ENCODE results near the gene FBXW10B. TPM values are rescaled to one million over a fixed set of nuclear protein-coding genes. Genes with fewer than 3 reads are reported as not detected.
"Not testable (repeated sequence)": the region's sequence is repeated elsewhere in the genome, so short reads cannot be mapped to it uniquely, and the experiment has no call there.

Gene FBXW10B
- total RNA-seq, 1 donor from 2014 or later, result 0.74 TPM

DNA sequence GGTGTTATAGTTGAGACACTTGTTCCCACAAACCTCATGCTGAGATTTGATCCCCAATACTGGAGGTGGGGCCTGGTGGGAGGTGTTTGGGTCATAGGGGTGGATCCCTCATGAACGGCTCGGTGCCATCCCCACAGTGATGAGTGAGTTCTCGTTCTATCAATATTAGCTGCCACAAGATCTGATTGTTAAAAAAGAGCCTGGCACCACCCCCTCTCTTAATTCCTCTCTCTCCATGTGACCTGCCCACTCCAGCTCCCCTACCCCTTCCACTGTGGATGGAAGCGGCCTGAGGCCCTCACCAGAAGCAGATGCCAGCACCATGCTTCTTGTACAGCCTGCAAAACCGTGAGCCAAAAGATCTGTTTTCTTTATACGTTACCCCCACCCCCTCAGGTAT lies 33.5 kb upstream of the FBXW10B start:
- intact Hi-C loops (cut with DNase I), result no loop called here
- TF ChIP-seq, protein P1, sequence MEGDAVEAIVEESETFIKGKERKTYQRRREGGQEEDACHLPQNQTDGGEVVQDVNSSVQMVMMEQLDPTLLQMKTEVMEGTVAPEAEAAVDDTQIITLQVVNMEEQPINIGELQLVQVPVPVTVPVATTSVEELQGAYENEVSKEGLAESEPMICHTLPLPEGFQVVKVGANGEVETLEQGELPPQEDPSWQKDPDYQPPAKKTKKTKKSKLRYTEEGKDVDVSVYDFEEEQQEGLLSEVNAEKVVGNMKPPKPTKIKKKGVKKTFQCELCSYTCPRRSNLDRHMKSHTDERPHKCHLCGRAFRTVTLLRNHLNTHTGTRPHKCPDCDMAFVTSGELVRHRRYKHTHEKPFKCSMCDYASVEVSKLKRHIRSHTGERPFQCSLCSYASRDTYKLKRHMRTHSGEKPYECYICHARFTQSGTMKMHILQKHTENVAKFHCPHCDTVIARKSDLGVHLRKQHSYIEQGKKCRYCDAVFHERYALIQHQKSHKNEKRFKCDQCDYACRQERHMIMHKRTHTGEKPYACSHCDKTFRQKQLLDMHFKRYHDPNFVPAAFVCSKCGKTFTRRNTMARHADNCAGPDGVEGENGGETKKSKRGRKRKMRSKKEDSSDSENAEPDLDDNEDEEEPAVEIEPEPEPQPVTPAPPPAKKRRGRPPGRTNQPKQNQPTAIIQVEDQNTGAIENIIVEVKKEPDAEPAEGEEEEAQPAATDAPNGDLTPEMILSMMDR (IDR thresholded peaks at IDR 0.05), result no peak
- Histone ChIP-seq H3K36me3 (no peaks in the 10 kb centered on the region), H3K9me3 (no peaks in the 10 kb centered on the region), H3K27me3 (ENCODE audit: low read depth) (no peaks in the 10 kb centered on the region), H3K27ac (no peak overlapping the region), H3K4me1 (peaks cover 35% of the 10 kb centered on the region), H3K4me3 (no peak overlapping the region)
- ATAC-seq, result no peak
- DNase-seq, result no peak

DNA sequence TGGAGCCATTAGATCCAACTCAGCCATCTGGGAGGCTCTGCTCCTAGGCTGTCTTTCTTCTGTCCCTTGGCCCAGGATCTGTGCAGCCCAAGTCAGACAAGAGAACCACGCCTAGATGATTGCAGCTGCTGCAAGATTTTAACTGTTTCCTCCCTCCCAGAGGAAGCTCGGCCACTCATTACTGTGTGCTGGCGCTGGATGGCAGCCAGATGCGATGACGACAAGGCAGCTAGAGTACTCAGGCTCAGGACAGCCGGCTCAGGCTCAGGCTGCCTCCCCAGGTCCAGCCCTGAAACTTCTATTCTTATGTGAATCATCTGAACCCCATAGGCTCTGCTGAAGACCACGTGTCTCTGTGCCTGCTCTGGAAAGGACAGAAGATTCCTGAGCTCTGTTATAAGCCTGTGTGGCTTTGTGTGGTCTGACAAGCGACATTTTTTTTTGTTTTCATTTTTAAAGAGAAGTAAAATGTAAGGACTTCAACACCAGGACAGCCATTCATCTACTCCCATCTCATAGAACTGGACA lies 32.1 kb upstream of the FBXW10B start:
- Histone ChIP-seq H3K9me3 (no peaks in the 10 kb centered on the region), H3K36me3 (no peaks in the 10 kb centered on the region), H3K27ac (peak overlapping the region; percentile 77), H3K4me3 (peak overlapping the region; percentile 53), H3K4me1 (peaks cover 35% of the 10 kb centered on the region), H3K27me3 (ENCODE audit: low read depth) (no peaks in the 10 kb centered on the region)
- ATAC-seq (peak; percentile 94 to 96), DNase-seq (peak; percentile 95)
- TF ChIP-seq, protein P1 (IDR thresholded peaks at IDR 0.05), result no peak
- intact Hi-C loops (cut with DNase I), result no loop called here

DNA sequence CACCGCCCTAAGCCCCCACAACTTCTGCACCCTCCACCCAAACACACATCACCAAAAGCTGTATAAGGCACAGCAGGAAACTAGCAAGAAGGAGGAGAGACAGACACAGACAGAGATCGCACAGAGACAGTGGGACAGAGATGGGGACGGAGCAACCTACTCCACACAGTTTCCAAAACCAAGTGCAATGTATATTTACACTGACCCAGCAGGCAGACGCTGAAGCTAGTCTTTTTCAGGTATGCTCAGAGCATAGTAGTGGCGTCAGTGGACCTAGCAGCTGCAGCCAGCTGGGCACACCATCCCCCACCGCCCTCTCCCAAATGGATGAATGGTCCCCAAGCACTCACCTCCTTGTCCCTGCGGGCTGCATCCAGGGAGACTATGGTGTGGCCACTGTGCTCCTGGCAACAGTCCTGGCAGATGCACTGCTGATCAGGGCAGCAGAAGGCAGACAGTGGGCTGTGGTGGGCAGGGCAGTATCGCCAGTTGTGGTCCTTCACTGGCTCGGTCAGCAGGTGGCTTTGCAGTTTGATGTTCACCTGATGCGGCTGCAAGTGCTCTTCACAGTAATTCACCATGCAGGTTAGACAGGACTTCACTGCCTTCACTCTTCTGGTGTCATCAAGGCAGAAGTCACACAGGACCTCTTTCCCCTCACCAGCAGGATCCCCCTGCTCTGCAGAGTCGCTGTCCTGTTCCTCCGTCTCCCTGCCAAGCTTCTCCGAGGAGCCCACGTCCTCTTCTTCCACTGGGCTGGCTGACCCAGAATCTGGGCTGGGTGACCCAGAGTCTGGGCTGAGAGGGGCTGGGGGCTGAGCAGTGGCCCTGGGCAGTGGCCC lies 31.5 kb upstream of the FBXW10B start:
- H3K9me3 ChIP-seq, result no peaks in the 10 kb centered on the region
- TF ChIP-seq, protein P1 (IDR thresholded peaks at IDR 0.05), result no peak
- intact Hi-C loops (cut with DNase I), result no loop called here
- ATAC-seq, result peak; percentile 4 to 16
- H3K4me3 ChIP-seq, result peak overlapping the region; percentile 53
- no peaks in the 10 kb centered on the region for H3K36me3 ChIP-seq
- peaks cover 35% of the 10 kb centered on the region for H3K4me1 ChIP-seq
- no peak for DNase-seq
- H3K27ac ChIP-seq, result peak overlapping the region; percentile 77
- no peaks in the 10 kb centered on the region for H3K27me3 ChIP-seq (ENCODE audit: low read depth)

DNA sequence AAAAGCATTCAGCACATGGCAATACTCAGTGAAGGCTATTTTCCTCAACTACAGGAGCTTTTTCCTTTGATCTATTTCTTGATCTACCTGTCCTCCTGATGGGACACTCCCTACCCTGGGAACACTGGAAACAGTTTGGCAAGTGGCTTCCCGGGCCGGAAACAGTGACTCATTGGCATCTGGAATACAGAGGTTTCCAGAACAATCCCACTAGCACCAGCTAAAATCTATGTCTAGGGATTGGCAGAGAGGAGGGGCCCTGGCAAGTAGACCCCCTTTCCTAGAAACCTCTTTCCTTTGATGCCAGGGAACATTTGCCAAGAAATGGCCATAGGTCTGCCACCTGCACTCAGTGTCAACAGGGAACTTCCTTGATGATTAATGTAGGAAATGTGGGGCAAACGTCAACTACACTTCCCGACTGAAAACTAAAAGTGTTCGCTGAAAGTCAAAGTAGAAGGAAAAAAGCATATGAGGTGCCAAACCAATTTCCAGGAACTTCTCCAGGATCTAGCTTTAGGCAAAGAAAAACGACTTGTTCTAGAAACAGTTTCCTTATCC lies 30.4 kb upstream of the FBXW10B start:
- TF ChIP-seq, protein P1 (IDR thresholded peaks at IDR 0.05), result no peak
- ATAC-seq (peak in 1 of 2 donors; percentile 42), DNase-seq (no peak)
- Histone ChIP-seq H3K4me1 (peaks cover 43% of the 10 kb centered on the region), H3K27ac (peak overlapping the region; percentile 77), H3K4me3 (peak overlapping the region; percentile 53), H3K36me3 (no peaks in the 10 kb centered on the region), H3K27me3 (ENCODE audit: low read depth) (no peaks in the 10 kb centered on the region), H3K9me3 (no peaks in the 10 kb centered on the region)
- intact Hi-C loops (cut with DNase I), result no loop called here

DNA sequence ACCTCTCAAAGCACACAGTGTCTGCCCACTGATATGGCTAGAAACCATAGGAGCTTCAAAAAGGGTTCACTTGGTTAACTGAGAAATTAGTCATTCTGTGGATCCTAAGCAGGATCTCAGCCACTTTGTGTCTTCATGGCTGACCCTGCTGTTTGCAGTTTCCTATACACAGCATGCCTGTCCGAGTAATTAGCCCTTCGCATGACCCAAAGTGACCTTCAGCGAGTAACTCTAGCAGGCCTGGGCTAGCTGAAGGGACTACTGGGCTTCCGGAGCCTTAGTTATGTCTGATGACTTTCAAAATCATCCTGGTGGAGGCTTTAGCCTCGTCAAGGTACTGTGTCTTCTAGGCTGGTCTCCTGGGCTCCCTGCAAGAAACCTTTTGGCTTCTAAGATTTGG lies 28.9 kb upstream of the FBXW10B start:
- Histone ChIP-seq H3K9me3 (no peaks in the 10 kb centered on the region), H3K36me3 (no peaks in the 10 kb centered on the region), H3K4me1 (peaks cover 43% of the 10 kb centered on the region), H3K27ac (peak overlapping the region; percentile 1), H3K27me3 (ENCODE audit: low read depth) (no peaks in the 10 kb centered on the region), H3K4me3 (peak overlapping the region; percentile 53)
- no peak for ATAC-seq
- intact Hi-C loops (cut with DNase I), result no loop called here
- TF ChIP-seq, protein P1 (IDR thresholded peaks at IDR 0.05), result no peak
- no peak for DNase-seq

DNA sequence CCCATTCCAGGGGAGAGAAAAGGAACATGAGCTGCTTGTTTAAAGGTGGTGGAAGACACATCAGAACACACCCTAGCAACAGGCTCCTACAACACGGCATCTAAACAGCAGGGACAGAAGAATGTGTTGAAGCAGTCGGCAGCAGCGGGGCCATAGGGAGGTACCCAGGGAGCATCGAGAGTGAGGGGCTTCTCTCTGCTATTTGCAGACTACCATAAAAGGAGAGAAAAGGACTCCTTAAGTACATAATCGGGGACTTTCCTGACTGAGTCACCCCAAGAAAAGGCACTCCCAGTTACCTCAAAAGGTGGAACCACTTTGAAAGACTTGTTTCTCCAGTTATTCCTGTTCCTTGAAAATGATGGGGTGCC lies 26.4 kb upstream of the FBXW10B start:
- intact Hi-C loops (cut with DNase I), result not testable (repeated sequence)

DNA sequence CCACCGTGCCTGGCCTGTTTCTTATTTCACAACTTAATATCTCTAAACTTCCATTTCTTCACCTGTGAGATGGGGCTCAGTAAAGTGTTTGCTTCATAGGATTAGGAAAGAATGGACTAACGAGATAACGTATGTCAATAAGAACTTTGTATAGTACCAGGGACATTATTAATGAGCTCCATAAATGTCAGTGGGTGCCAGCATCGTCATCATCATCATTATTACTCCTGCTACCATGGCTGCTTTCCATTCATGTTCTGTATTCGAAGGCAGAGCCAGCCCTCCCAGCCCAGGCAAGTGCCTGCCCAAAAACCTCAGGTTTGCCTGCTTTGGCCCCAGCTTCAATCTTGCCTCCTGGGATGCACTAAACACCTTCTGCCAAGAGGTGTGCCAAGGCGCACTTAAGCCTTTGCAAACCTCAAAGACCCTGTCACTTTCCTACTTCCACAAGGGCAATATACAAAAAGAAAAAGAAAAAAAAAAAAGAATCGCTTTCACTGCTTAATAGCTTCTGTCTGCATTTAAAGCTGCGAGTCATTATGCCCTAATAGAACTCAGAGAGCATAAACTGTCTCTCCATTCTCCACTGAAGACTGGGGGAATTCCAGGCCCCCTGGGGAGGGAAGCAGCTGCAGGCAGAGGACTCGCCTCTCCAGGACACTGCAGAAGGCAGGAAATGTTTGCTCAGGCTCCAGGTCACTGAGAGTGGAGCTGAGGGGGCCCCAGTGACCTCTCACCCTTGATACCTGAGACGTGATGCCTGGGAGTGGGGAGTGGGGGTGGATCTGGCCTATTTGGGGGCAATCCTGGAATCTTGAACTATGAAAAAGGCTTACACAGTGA lies 25.8 kb upstream of the FBXW10B start:
- H3K9me3 ChIP-seq; H3K4me3 ChIP-seq; H3K36me3 ChIP-seq; intact Hi-C loops (cut with DNase I); DNase-seq; H3K27me3 ChIP-seq (ENCODE audit: low read depth): not testable (repeated sequence)
- Histone ChIP-seq H3K4me1 (peaks cover 23% of the 10 kb centered on the region), H3K27ac (peak overlapping the region; percentile 60)
- peak; percentile 19 to 34 for ATAC-seq

More for the DNA sequence above, 26.4 kb upstream of the FBXW10B start:
- DNase-seq; H3K27me3 ChIP-seq (ENCODE audit: low read depth); H3K36me3 ChIP-seq; H3K4me3 ChIP-seq; H3K9me3 ChIP-seq: not testable (repeated sequence)
- H3K27ac ChIP-seq, result peak overlapping the region; percentile 60
- ATAC-seq, result peak; percentile 58 to 67
- peaks cover 29% of the 10 kb centered on the region for H3K4me1 ChIP-seq

Measured in lower lobe of right lung (tissue), 2 donors.